Activated T-cell treated with anti-CD3 and anti-CD28 coated beads for 4 hours (primary cell): ENCODE data around the gene TTK.
"Not testable (repeated sequence)": the region's sequence is repeated elsewhere in the genome, so short reads cannot be mapped to it uniquely, and the experiment has no call there.

Experiments
- DNase-seq: peaks from one replicate; pipeline ENCODE4 v3.0.0-alpha.2; 2020

Gene TTK

GRCh38 chr6:80022803-80023202 lies 18.4 kb downstream of the TTK start:
- DNase-seq: no peak

- DNase-seq: no peak
Observed at GRCh38 chr6:80028589-80028988, 24.1 kb downstream of the TTK start.

- DNase-seq: no peak
Observed at GRCh38 chr6:80029470-80029869, 25.0 kb downstream of the TTK start.

- DNase-seq: not testable (repeated sequence)
Observed at GRCh38 chr6:80048220-80048619, 43.8 kb downstream of the TTK start.

GRCh38 chr6:80060774-80061173 lies 56.3 kb downstream of the TTK start:
- DNase-seq: no peak

- DNase-seq: not testable (repeated sequence)
Observed at GRCh38 chr6:80068146-80068545, 63.7 kb downstream of the TTK start.

- not testable (repeated sequence) for DNase-seq
Observed at GRCh38 chr6:80070431-80070830, 66.0 kb downstream of the TTK start.

- no peak for DNase-seq
Observed at GRCh38 chr6:80077067-80077466, 72.6 kb downstream of the TTK start.

GRCh38 chr6:80088637-80089036 lies 84.2 kb downstream of the TTK start:
- no peak for DNase-seq

GRCh38 chr6:80091506-80091905 lies 87.1 kb downstream of the TTK start:
- no peak for DNase-seq
